Loucy (cell line): ENCODE data around the gene HMX1.

ENCODE experiments used
- EZH2phosphoT487 ChIP-seq: fragments of 200-600 bp; IDR thresholded peaks from 2 replicates; pipeline ENCODE4 v1.6.1; 2018; ENCODE audit warnings: antibody characterized with exemption, mild to moderate bottlenecking, moderate library complexity, borderline replicate concordance
- TF ChIP-seq, protein P1 (sequence below): fragments of 200-600 bp; sonication (generic); conservative IDR thresholded peaks from 2 replicates; pipeline ENCODE4 v1.5.1; 2014; ENCODE audit warnings: mild to moderate bottlenecking, antibody characterized with exemption, low read length

DNA sequence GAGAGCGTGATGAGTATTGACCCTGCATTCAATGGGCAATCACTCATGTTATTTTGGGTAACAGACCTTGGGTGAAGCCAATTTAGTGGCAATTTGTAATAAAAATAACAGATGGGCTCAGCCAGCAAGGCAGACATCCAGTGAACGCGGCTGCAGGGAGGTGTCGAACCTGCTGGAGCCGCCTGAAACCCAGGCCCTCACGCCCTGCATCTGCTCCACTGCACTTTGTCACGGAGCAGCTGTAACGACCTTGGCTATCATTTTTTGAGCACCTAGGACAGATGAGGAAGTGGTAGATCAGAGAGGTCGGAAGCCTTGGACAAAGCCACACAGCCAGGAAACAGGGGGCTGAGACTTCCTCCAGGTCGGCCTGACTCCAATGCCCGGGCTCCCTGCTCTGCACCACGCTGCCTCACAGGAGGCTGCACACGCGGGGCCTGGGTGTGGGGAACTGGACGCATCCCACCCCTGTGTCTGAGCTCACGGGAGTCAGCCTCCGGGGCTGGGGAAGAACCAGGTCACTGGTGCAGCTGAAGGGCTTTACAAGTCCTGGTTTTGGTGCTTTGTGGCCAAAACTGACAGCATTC lies 19.4 kb downstream of the HMX1 start:
- TF ChIP-seq EZH2phosphoT487 = no peak
- TF ChIP-seq, protein P1, sequence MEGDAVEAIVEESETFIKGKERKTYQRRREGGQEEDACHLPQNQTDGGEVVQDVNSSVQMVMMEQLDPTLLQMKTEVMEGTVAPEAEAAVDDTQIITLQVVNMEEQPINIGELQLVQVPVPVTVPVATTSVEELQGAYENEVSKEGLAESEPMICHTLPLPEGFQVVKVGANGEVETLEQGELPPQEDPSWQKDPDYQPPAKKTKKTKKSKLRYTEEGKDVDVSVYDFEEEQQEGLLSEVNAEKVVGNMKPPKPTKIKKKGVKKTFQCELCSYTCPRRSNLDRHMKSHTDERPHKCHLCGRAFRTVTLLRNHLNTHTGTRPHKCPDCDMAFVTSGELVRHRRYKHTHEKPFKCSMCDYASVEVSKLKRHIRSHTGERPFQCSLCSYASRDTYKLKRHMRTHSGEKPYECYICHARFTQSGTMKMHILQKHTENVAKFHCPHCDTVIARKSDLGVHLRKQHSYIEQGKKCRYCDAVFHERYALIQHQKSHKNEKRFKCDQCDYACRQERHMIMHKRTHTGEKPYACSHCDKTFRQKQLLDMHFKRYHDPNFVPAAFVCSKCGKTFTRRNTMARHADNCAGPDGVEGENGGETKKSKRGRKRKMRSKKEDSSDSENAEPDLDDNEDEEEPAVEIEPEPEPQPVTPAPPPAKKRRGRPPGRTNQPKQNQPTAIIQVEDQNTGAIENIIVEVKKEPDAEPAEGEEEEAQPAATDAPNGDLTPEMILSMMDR = no peak
